GM23338 (cell line): ENCODE results near the gene LPP. TPM values are rescaled to one million over a fixed set of nuclear protein-coding genes. Genes with fewer than 3 reads are reported as not detected.

Experiments used
- ATAC-seq: fragments of 200-7000 bp; cut with Tn5 transposase; 3 replicates; pipeline ENCODE4 v1.9.1; 2020
- DNase-seq: peaks from one replicate; pipeline ENCODE4 v3.0.0-alpha.2; 2015; ENCODE audit warnings: low spot score
- H2AFZ ChIP-seq: fragments of 200-600 bp; sonication (generic); 2 replicates; pipeline ENCODE4 v1.8.0; 2016; ENCODE audit warnings: antibody characterized with exemption, mild to moderate bottlenecking, moderate library complexity
- H3F3A ChIP-seq: fragments of 200-600 bp; sonication (generic); replicated peaks from 2 replicates; pipeline ENCODE4 v1.8.0; 2017; ENCODE audit warnings: antibody characterized with exemption, mixed run types, low read depth
- H3K27ac ChIP-seq: fragments of 200-600 bp; sonication (generic); 2 replicates; pipeline ENCODE4 v1.6.1; 2016; ENCODE audit warnings: low read depth
- H3K27me3 ChIP-seq: fragments of 200-600 bp; sonication (generic); 2 replicates; pipeline ENCODE4 v1.8.0; 2016; ENCODE audit warnings: mild to moderate bottlenecking, mixed run types, moderate library complexity; ENCODE audit not compliant: insufficient read depth
- H3K36me3 ChIP-seq: fragments of 200-600 bp; sonication (generic); 2 replicates; pipeline ENCODE4 v1.8.0; 2016; ENCODE audit warnings: mild to moderate bottlenecking; ENCODE audit not compliant: insufficient read depth
- H3K4me1 ChIP-seq: fragments of 200-600 bp; sonication (generic); 2 replicates; pipeline ENCODE4 v1.8.0; 2016; ENCODE audit warnings: mild to moderate bottlenecking, moderate library complexity; ENCODE audit not compliant: insufficient read depth
- H3K4me2 ChIP-seq: fragments of 200-600 bp; sonication (generic); 2 replicates; pipeline ENCODE4 v1.7.1; 2017; ENCODE audit warnings: mixed run types
- H3K4me3 ChIP-seq: fragments of 200-600 bp; sonication (generic); 2 replicates; pipeline ENCODE4 v1.6.1; 2016; ENCODE audit warnings: mixed run types
- H3K79me2 ChIP-seq: fragments of 200-600 bp; sonication (generic); replicated peaks from 2 replicates; pipeline ENCODE4 v1.8.0; 2017; ENCODE audit warnings: mild to moderate bottlenecking; ENCODE audit not compliant: insufficient read depth
- H3K9me2 ChIP-seq: fragments of 200-600 bp; sonication (generic); 2 replicates; pipeline ENCODE4 v1.8.0; 2017; ENCODE audit not compliant: insufficient read depth
- H4K20me1 ChIP-seq: fragments of 200-600 bp; sonication (generic); replicated peaks from 2 replicates; pipeline ENCODE4 v1.8.0; 2017; ENCODE audit warnings: mild to moderate bottlenecking; ENCODE audit not compliant: insufficient read depth
- H3K27ac Mint-ChIP-seq: 2 replicates; pipeline ENCODE4 v1.8.0; 2020; ENCODE audit warnings: inconsistent platforms, mild to moderate bottlenecking, moderate library complexity, mixed read lengths
- H3K27me3 Mint-ChIP-seq: 3 replicates; pipeline ENCODE4 v1.8.0; 2022; ENCODE audit warnings: low read depth, mild to moderate bottlenecking, moderate library complexity, mixed read lengths, inconsistent platforms; ENCODE audit not compliant: insufficient read depth, poor library complexity
- H3K36me3 Mint-ChIP-seq: 3 replicates; pipeline ENCODE4 v1.8.0; 2021; ENCODE audit warnings: low read depth, mild to moderate bottlenecking, inconsistent platforms, moderate library complexity, mixed read lengths
- H3K4me1 Mint-ChIP-seq: 3 replicates; pipeline ENCODE4 v1.8.0; 2020; ENCODE audit warnings: mild to moderate bottlenecking, inconsistent platforms, mixed read lengths
- H3K4me3 Mint-ChIP-seq: 3 replicates; pipeline ENCODE4 v1.8.0; 2021; ENCODE audit warnings: moderate library complexity, mild to moderate bottlenecking, inconsistent platforms, mixed read lengths
- H3K9me3 Mint-ChIP-seq: 3 replicates; pipeline ENCODE4 v1.8.0; 2020; ENCODE audit warnings: moderate library complexity, mild to moderate bottlenecking, inconsistent platforms, mixed read lengths
- CREB1 ChIP-seq: fragments of 250-450 bp; sonication (Bioruptor Pico); IDR thresholded peaks from 2 replicates; pipeline ENCODE4 v1.5.0; 2020; ENCODE audit warnings: low read depth, mild to moderate bottlenecking, moderate library complexity
- EZH2 ChIP-seq: fragments of 200-600 bp; sonication (generic); IDR thresholded peaks from one replicate; pipeline ENCODE4 v1.8.0; 2017; ENCODE audit warnings: antibody characterized with exemption, mild to moderate bottlenecking, low read depth; ENCODE audit not compliant: unreplicated experiment
- EZH2phosphoT487 ChIP-seq: fragments of 200-600 bp; sonication (generic); IDR thresholded peaks from one replicate; pipeline ENCODE4 v1.8.1; 2018; ENCODE audit warnings: antibody characterized with exemption; ENCODE audit not compliant: unreplicated experiment
- POLR2AphosphoS5 ChIP-seq: IDR thresholded peaks from 2 replicates; pipeline ENCODE4 v1.6.1; 2016; ENCODE audit warnings: antibody characterized with exemption, low read depth
- STAT1 ChIP-seq: IDR thresholded peaks from one replicate; pipeline ENCODE4 v1.6.1; 2016; ENCODE audit warnings: antibody characterized with exemption; ENCODE audit not compliant: unreplicated experiment
- ZNF331 ChIP-seq: fragments of 250-450 bp; sonication (Bioruptor Pico); IDR thresholded peaks from 2 replicates; pipeline ENCODE4 v1.5.0; 2020; ENCODE audit warnings: low read depth, mild to moderate bottlenecking, moderate library complexity
- polyA plus RNA-seq: library from polyadenylated mRNA; unstranded; fragments of >200 nt; fragmentation: Nextera tagmentation; extraction: Ambion mirVana; gene quantifications from 2 replicates; pipeline ENCODE4 v1.2.1, GENCODE V29; 2016
- total RNA-seq: library from RNA; depleted of rRNA; stranded (reverse); fragments of >200 nt; shearing (Covaris generic); gene quantifications from 2 replicates; pipeline ENCODE4 v1.2.3, GENCODE V29; 2014
- TF ChIP-seq, protein P1 (sequence below): IDR thresholded peaks from one replicate; pipeline ENCODE4 v1.6.1; 2018; ENCODE audit warnings: antibody characterized with exemption; ENCODE audit not compliant: unreplicated experiment
- TF ChIP-seq, protein P2 (sequence below), 2 experiments: fragments of 200-600 bp in 1 of 2; sonication (generic) in 1 of 2; conservative IDR thresholded peaks; 2 replicates each; pipeline versions ENCODE4 v1.5.1 to v1.6.1; 2016 to 2017; ENCODE audit warnings: antibody characterized with exemption in 2 of 2, low read depth in 2 of 2, mild to moderate bottlenecking in 2 of 2, moderate library complexity in 1 of 2
- TF ChIP-seq, protein P3 (sequence below): IDR thresholded peaks from 2 replicates; pipeline ENCODE4 v1.6.1; 2016; ENCODE audit warnings: antibody characterized with exemption
- TF ChIP-seq, protein P4 (sequence below): fragments of 250-450 bp; sonication (Bioruptor Pico); IDR thresholded peaks from 2 replicates; pipeline ENCODE4 v1.5.0; 2020; ENCODE audit warnings: mild to moderate bottlenecking, moderate library complexity

The LPP gene
- total and polyA plus RNA-seq, 2 experiments from 2014 or later, result 23.0 to 35.2 TPM

DNA sequence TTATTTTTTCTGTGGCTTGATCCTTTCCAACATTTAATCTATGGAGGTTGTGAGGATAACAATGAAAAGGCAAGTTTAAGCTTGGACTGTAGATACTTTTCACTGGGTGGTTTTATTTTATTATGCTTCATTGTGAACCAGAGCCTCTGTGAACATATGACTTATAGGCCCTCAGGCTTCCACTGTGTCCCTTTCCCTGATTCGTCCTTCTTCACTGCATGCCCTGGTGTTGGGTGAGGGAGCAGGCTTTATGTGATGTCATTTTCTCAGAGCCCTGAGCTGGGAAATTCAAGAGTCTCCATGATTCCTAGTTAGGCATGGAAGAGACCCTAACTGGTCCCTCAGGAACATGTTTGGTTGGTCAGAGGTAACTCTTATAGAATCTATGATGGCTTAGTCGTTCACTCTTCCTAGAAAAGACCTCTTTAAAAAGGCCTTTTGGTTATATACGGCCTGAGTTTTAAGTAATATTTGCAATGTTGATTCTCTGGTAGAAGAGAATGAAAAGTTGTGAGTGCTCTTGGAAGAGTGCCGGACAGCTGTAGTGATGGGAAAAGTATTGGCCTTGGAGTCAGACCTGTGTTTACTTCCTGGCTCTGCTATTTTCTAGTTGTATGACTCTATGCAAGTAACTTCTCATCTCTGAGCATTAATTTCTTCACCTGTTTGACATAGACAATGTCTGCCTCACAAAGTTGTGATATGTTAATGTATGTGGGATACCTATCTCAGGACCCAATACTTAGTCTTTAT, 168.4 kb downstream of the LPP start:
- Histone ChIP-seq H3K4me2 (no peak overlapping the region), H3K4me1 (no peaks in the 10 kb centered on the region), H3K36me3 (no peaks in the 10 kb centered on the region), H3K27me3 (no peaks in the 10 kb centered on the region), H4K20me1 (no peaks in the 10 kb centered on the region), H3K9me2 (peaks cover 5% of the 10 kb centered on the region; the same call in 1 of the 2 replicates), H3F3A (no peaks in the 10 kb centered on the region; the same call in 1 of the 2 replicates), H2AFZ (no peak overlapping the region), H3K4me3 (no peak overlapping the region), H3K27ac (no peak overlapping the region), H3K79me2 (no peaks in the 10 kb centered on the region; the same call in 1 of the 2 replicates)
- H3K4me3 Mint-ChIP-seq, result no peak overlapping the region
- DNase-seq, result no peak
- H3K27me3 Mint-ChIP-seq, result peaks cover 2% of the 10 kb centered on the region
- ATAC-seq, result no peak
- H3K27ac Mint-ChIP-seq, result no peak overlapping the region
- H3K36me3 Mint-ChIP-seq, result no peaks in the 10 kb centered on the region
- peaks cover 2% of the 10 kb centered on the region; the same call in 1 of the 3 replicates for H3K4me1 Mint-ChIP-seq
- TF ChIP-seq, protein P1, sequence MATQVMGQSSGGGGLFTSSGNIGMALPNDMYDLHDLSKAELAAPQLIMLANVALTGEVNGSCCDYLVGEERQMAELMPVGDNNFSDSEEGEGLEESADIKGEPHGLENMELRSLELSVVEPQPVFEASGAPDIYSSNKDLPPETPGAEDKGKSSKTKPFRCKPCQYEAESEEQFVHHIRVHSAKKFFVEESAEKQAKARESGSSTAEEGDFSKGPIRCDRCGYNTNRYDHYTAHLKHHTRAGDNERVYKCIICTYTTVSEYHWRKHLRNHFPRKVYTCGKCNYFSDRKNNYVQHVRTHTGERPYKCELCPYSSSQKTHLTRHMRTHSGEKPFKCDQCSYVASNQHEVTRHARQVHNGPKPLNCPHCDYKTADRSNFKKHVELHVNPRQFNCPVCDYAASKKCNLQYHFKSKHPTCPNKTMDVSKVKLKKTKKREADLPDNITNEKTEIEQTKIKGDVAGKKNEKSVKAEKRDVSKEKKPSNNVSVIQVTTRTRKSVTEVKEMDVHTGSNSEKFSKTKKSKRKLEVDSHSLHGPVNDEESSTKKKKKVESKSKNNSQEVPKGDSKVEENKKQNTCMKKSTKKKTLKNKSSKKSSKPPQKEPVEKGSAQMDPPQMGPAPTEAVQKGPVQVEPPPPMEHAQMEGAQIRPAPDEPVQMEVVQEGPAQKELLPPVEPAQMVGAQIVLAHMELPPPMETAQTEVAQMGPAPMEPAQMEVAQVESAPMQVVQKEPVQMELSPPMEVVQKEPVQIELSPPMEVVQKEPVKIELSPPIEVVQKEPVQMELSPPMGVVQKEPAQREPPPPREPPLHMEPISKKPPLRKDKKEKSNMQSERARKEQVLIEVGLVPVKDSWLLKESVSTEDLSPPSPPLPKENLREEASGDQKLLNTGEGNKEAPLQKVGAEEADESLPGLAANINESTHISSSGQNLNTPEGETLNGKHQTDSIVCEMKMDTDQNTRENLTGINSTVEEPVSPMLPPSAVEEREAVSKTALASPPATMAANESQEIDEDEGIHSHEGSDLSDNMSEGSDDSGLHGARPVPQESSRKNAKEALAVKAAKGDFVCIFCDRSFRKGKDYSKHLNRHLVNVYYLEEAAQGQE, result no peak
- TF ChIP-seq STAT1, result no peak
- TF ChIP-seq EZH2phosphoT487, result no peak
- TF ChIP-seq, protein P2, sequence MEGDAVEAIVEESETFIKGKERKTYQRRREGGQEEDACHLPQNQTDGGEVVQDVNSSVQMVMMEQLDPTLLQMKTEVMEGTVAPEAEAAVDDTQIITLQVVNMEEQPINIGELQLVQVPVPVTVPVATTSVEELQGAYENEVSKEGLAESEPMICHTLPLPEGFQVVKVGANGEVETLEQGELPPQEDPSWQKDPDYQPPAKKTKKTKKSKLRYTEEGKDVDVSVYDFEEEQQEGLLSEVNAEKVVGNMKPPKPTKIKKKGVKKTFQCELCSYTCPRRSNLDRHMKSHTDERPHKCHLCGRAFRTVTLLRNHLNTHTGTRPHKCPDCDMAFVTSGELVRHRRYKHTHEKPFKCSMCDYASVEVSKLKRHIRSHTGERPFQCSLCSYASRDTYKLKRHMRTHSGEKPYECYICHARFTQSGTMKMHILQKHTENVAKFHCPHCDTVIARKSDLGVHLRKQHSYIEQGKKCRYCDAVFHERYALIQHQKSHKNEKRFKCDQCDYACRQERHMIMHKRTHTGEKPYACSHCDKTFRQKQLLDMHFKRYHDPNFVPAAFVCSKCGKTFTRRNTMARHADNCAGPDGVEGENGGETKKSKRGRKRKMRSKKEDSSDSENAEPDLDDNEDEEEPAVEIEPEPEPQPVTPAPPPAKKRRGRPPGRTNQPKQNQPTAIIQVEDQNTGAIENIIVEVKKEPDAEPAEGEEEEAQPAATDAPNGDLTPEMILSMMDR (conservative IDR thresholded peaks at IDR 0.05; ENCODE audit: low read depth in 2 of 2), result no peak
- TF ChIP-seq EZH2, result no peak
- TF ChIP-seq, protein P3, sequence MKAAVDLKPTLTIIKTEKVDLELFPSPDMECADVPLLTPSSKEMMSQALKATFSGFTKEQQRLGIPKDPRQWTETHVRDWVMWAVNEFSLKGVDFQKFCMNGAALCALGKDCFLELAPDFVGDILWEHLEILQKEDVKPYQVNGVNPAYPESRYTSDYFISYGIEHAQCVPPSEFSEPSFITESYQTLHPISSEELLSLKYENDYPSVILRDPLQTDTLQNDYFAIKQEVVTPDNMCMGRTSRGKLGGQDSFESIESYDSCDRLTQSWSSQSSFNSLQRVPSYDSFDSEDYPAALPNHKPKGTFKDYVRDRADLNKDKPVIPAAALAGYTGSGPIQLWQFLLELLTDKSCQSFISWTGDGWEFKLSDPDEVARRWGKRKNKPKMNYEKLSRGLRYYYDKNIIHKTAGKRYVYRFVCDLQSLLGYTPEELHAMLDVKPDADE, result no peak
- TF ChIP-seq CREB1 (CRISPR knock-in tag), result no peak
- TF ChIP-seq, protein P4, sequence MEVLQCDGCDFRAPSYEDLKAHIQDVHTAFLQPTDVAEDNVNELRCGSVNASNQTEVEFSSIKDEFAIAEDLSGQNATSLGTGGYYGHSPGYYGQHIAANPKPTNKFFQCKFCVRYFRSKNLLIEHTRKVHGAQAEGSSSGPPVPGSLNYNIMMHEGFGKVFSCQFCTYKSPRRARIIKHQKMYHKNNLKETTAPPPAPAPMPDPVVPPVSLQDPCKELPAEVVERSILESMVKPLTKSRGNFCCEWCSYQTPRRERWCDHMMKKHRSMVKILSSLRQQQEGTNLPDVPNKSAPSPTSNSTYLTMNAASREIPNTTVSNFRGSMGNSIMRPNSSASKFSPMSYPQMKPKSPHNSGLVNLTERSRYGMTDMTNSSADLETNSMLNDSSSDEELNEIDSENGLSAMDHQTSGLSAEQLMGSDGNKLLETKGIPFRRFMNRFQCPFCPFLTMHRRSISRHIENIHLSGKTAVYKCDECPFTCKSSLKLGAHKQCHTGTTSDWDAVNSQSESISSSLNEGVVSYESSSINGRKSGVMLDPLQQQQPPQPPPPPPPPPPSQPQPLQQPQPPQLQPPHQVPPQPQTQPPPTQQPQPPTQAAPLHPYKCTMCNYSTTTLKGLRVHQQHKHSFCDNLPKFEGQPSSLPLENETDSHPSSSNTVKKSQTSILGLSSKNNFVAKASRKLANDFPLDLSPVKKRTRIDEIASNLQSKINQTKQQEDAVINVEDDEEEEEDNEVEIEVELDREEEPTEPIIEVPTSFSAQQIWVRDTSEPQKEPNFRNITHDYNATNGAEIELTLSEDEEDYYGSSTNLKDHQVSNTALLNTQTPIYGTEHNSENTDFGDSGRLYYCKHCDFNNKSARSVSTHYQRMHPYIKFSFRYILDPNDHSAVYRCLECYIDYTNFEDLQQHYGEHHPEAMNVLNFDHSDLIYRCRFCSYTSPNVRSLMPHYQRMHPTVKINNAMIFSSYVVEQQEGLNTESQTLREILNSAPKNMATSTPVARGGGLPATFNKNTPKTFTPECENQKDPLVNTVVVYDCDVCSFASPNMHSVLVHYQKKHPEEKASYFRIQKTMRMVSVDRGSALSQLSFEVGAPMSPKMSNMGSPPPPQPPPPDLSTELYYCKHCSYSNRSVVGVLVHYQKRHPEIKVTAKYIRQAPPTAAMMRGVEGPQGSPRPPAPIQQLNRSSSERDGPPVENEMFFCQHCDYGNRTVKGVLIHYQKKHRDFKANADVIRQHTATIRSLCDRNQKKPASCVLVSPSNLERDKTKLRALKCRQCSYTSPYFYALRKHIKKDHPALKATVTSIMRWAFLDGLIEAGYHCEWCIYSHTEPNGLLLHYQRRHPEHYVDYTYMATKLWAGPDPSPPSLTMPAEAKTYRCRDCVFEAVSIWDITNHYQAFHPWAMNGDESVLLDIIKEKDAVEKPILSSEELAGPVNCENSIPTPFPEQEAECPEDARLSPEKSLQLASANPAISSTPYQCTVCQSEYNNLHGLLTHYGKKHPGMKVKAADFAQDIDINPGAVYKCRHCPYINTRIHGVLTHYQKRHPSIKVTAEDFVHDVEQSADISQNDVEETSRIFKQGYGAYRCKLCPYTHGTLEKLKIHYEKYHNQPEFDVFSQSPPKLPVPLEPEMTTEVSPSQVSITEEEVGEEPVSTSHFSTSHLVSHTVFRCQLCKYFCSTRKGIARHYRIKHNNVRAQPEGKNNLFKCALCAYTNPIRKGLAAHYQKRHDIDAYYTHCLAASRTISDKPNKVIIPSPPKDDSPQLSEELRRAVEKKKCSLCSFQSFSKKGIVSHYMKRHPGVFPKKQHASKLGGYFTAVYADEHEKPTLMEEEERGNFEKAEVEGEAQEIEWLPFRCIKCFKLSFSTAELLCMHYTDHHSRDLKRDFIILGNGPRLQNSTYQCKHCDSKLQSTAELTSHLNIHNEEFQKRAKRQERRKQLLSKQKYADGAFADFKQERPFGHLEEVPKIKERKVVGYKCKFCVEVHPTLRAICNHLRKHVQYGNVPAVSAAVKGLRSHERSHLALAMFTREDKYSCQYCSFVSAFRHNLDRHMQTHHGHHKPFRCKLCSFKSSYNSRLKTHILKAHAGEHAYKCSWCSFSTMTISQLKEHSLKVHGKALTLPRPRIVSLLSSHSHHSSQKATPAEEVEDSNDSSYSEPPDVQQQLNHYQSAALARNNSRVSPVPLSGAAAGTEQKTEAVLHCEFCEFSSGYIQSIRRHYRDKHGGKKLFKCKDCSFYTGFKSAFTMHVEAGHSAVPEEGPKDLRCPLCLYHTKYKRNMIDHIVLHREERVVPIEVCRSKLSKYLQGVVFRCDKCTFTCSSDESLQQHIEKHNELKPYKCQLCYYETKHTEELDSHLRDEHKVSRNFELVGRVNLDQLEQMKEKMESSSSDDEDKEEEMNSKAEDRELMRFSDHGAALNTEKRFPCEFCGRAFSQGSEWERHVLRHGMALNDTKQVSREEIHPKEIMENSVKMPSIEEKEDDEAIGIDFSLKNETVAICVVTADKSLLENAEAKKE (CRISPR knock-in tag), result no peak
- TF ChIP-seq POLR2AphosphoS5, result no peak
- TF ChIP-seq ZNF331 (CRISPR knock-in tag), result no peak
- no peaks in the 10 kb centered on the region for H3K9me3 Mint-ChIP-seq
